H1 (cell line): ENCODE measurements around the gene R3HDM1. TPM values are rescaled to one million over a fixed set of nuclear protein-coding genes. Genes with fewer than 3 reads are reported as not detected.

Source experiments
- CTCF ChIA-PET: fragments of 300-600 bp; sonication (Branson Sonifier 250); formaldehyde crosslinking; loops from one replicate; lab custom pipeline; 2021; ENCODE audit not compliant: partially characterized antibody; lab: Charles Lee
- POLR2A ChIA-PET: fragments of 300-600 bp; sonication (Branson Sonifier 250); formaldehyde crosslinking; loops from one replicate; lab custom pipeline; 2021; ENCODE audit warnings: inconsistent platforms; ENCODE audit not compliant: partially characterized antibody; lab: Charles Lee
- DNase-seq, 2 experiments: peaks; one replicate each; pipeline versions ENCODE4 v3.0.0 to v3.0.0-alpha.2; 2010 to 2022; ENCODE audit warnings: low spot score in 2 of 2, low read depth in 1 of 2, mixed read lengths in 1 of 2
- FAIRE-seq: peaks from 2 replicates; lab custom pipeline; 2011; peaks lifted over from hg19 to GRCh38; lab: Jason Lieb, UNC
- H2AFZ ChIP-seq: 2 replicates; pipeline ENCODE4 v1.8.1; 2012; ENCODE audit warnings: low read length, inconsistent platforms
- H2AK5ac ChIP-seq: 2 replicates; pipeline ENCODE4 v1.6.1; 2013; ENCODE audit warnings: low read depth, low read length
- H2BK120ac ChIP-seq: replicated peaks from 2 replicates; pipeline ENCODE3; 2013; ENCODE audit warnings: low read depth, low read length, inconsistent platforms
- H2BK12ac ChIP-seq: 2 replicates; pipeline ENCODE4 v1.6.1; 2013; ENCODE audit warnings: low read depth, low read length
- H2BK15ac ChIP-seq: 2 replicates; pipeline ENCODE4 v1.6.1; 2013; ENCODE audit warnings: low read length
- H2BK20ac ChIP-seq: 2 replicates; pipeline ENCODE4 v1.6.1; 2013; ENCODE audit warnings: low read length
- H2BK5ac ChIP-seq: 2 replicates; pipeline ENCODE4 v1.6.1; 2013; ENCODE audit warnings: low read depth, low read length
- H3K14ac ChIP-seq: 2 replicates; pipeline ENCODE4 v1.6.1; 2013; ENCODE audit warnings: inconsistent platforms; ENCODE audit not compliant: insufficient read length
- H3K18ac ChIP-seq: 2 replicates; pipeline ENCODE4 v1.6.1; 2013; ENCODE audit warnings: low read length; ENCODE audit errors: extremely low read depth
- H3K23ac ChIP-seq: 2 replicates; pipeline ENCODE4 v1.6.1; 2013; ENCODE audit warnings: inconsistent platforms; ENCODE audit not compliant: insufficient read length
- H3K23me2 ChIP-seq: 2 replicates; pipeline ENCODE4 v1.6.1; 2013; ENCODE audit warnings: low read depth, low read length
- H3K27ac ChIP-seq: 2 replicates; pipeline ENCODE4 v1.6.1; 2011; ENCODE audit warnings: low read depth, low read length, inconsistent platforms
- H3K27me3 ChIP-seq, 4 experiments: replicated peaks in 1 of 4; 1 replicate in 1 of 4; 2 replicates in 3 of 4; pipeline versions ENCODE4 v1.6.1 to v1.8.1; 2011 to 2013; ENCODE audit warnings: low read length in 3 of 4, mild to moderate bottlenecking in 3 of 4, inconsistent platforms in 2 of 4, mixed read lengths in 2 of 4, moderate library complexity in 1 of 4; ENCODE audit not compliant: control insufficient read depth in 3 of 4, insufficient read depth in 3 of 4; ENCODE audit errors: extremely low read depth in 1 of 4
- H3K36me3 ChIP-seq, 4 experiments: 2 replicates each; pipeline versions ENCODE4 v1.6.1 to v1.8.1; 2011 to 2013; ENCODE audit warnings: mild to moderate bottlenecking in 4 of 4, low read length in 3 of 4, moderate library complexity in 2 of 4, control low read depth in 1 of 4, inconsistent platforms in 1 of 4; ENCODE audit not compliant: insufficient read depth in 4 of 4, control insufficient read depth in 2 of 4
- H3K4ac ChIP-seq: replicated peaks from 2 replicates; pipeline ENCODE3; 2013; ENCODE audit warnings: low read length, low read depth, mixed read lengths, inconsistent platforms; ENCODE audit not compliant: insufficient read length
- H3K4me1 ChIP-seq, 4 experiments: replicated peaks in 1 of 4; 1 replicate in 1 of 4; 2 replicates in 3 of 4; pipeline versions ENCODE4 v1.6.1 to v1.8.1; 2011 to 2013; ENCODE audit warnings: low read length in 3 of 4, inconsistent platforms in 2 of 4, mixed read lengths in 1 of 4; ENCODE audit not compliant: insufficient read depth in 4 of 4, control insufficient read depth in 3 of 4
- H3K4me2 ChIP-seq, 2 experiments: 2 replicates each; pipeline versions ENCODE4 v1.6.1 to v1.8.1; 2011 to 2013; ENCODE audit warnings: low read depth in 2 of 2, low read length in 2 of 2, control low read depth in 1 of 2, inconsistent platforms in 1 of 2, mild to moderate bottlenecking in 1 of 2; ENCODE audit not compliant: insufficient read depth in 1 of 2
- H3K4me3 ChIP-seq, 4 experiments: fragments of 200-600, 300-600 bp in 1 of 4; sonication (generic), shearing (Covaris generic), sonication (Bioruptor Twin) in 1 of 4; 2 replicates each; pipeline versions ENCODE4 v1.5.1 to v1.8.1; 2011 to 2016; ENCODE audit warnings: low read length in 4 of 4, low read depth in 3 of 4, control low read depth in 2 of 4, inconsistent platforms in 2 of 4, mild to moderate bottlenecking in 2 of 4, mixed read lengths in 1 of 4, moderate library complexity in 1 of 4; ENCODE audit not compliant: insufficient read depth in 2 of 4; ENCODE audit errors: extremely low read depth in 1 of 4
- H3K56ac ChIP-seq: replicated peaks from 2 replicates; pipeline ENCODE3; 2013; ENCODE audit warnings: low read depth, mild to moderate bottlenecking, mixed read lengths, low read length, inconsistent platforms; ENCODE audit not compliant: insufficient read length
- H3K79me1 ChIP-seq: 2 replicates; pipeline ENCODE4 v1.6.1; 2013; ENCODE audit warnings: low read depth, low read length, control low read depth
- H3K79me2 ChIP-seq, 2 experiments: 2 replicates each; pipeline versions ENCODE4 v1.6.1 to v1.8.1; 2012 to 2013; ENCODE audit warnings: low read length in 2 of 2, mild to moderate bottlenecking in 2 of 2, inconsistent platforms in 1 of 2; ENCODE audit not compliant: insufficient read depth in 2 of 2, control insufficient read depth in 1 of 2
- H3K9ac ChIP-seq, 4 experiments: replicated peaks in 1 of 4; 1 replicate in 1 of 4; 2 replicates in 3 of 4; pipeline versions ENCODE4 v1.6.1 to v1.8.1; 2011 to 2013; ENCODE audit warnings: low read depth in 3 of 4, low read length in 3 of 4, control low read depth in 2 of 4, mild to moderate bottlenecking in 2 of 4, moderate library complexity in 2 of 4, inconsistent platforms in 1 of 4; ENCODE audit errors: extremely low read depth in 1 of 4
- H3K9me3 ChIP-seq, 2 experiments: 2 replicates each; pipeline versions ENCODE4 v1.6.1 to v1.8.1; 2012 to 2013; ENCODE audit warnings: mild to moderate bottlenecking in 2 of 2, moderate library complexity in 2 of 2, control low read depth in 1 of 2, inconsistent platforms in 1 of 2, low read depth in 1 of 2, low read length in 1 of 2, mixed read lengths in 1 of 2; ENCODE audit not compliant: insufficient read depth in 2 of 2
- H4K20me1 ChIP-seq, 2 experiments: replicated peaks in 1 of 2; 2 replicates each; pipeline versions ENCODE3 to v1.8.1; 2011 to 2013; ENCODE audit warnings: inconsistent platforms in 2 of 2, low read length in 2 of 2, mild to moderate bottlenecking in 1 of 2; ENCODE audit not compliant: insufficient read depth in 2 of 2, control insufficient read depth in 1 of 2
- H4K5ac ChIP-seq: 2 replicates; pipeline ENCODE4 v1.6.1; 2013; ENCODE audit warnings: low read length, low read depth, mixed read lengths, inconsistent platforms; ENCODE audit not compliant: insufficient read length
- H4K8ac ChIP-seq: 2 replicates; pipeline ENCODE4 v1.8.0; 2013; ENCODE audit warnings: mild to moderate bottlenecking, moderate library complexity, low read length, inconsistent platforms; ENCODE audit not compliant: insufficient read depth; ENCODE audit errors: extremely low read depth
- H4K91ac ChIP-seq: replicated peaks from 2 replicates; pipeline ENCODE3; 2013; ENCODE audit warnings: low read length, mixed read lengths, inconsistent platforms; ENCODE audit not compliant: insufficient read length
- CHD2 ChIP-seq: IDR thresholded peaks from 2 replicates; pipeline ENCODE4 v1.6.1; 2012; ENCODE audit warnings: low read length, improper control_type of control experiment
- WGBS, 2 experiments: shearing (Covaris generic) in 1 of 2; methylation state at CpG; one replicate each; pipeline versions ENCODE4 v1.1.6 to v1.1.7; 2013 to 2015; ENCODE audit warnings: low lambda C conversion rate in 2 of 2, mixed read lengths in 2 of 2, inconsistent platforms in 1 of 2, low coverage in 1 of 2, missing lambda C conversion rate in 1 of 2; ENCODE audit not compliant: insufficient replicate concordance in 2 of 2, insufficient coverage in 1 of 2, insufficient read length in 1 of 2; ENCODE audit errors: extremely low coverage in 1 of 2, missing lambda C conversion rate in 1 of 2; 5-methylcytosine and 5-hydroxymethylcytosine counted together
- polyA plus RNA-seq, 7 experiments: library from polyadenylated mRNA; depleted of rRNA in 3 of 7; stranded (reverse) in 5 of 7; unstranded in 2 of 7; fragments of >200 nt in 5 of 7; fragments of 200-250 nt in 2 of 7; gene quantifications; 1 replicate in 5 of 7; 2 replicates in 1 of 7; 4 replicates in 1 of 7; pipeline versions ENCODE4 v1.2.1 to v1.2.3, GENCODE V29; 2011 to 2013; ENCODE audit warnings: missing spikeins in 2 of 7, mixed read lengths in 2 of 7
- total RNA-seq: library from RNA; stranded (reverse); fragmentation: NEBNext Ultra II Directional; extraction: Animal tissue kit (Norgen Biotek cat#: 25700); gene quantifications from 2 replicates; pipeline ENCODE4 v1.2.1, GENCODE V29; 2021
- TF ChIP-seq, protein P1 (sequence below): IDR thresholded peaks from 2 replicates; pipeline ENCODE4 v1.6.1; 2012; ENCODE audit warnings: inconsistent platforms

R3HDM1 gene
- total and polyA plus RNA-seq, 2 of the 8 experiments (the other 6 are each of a cell fraction or from before 2014, with no cell fraction given): 77.7 to 120 TPM

DNA sequence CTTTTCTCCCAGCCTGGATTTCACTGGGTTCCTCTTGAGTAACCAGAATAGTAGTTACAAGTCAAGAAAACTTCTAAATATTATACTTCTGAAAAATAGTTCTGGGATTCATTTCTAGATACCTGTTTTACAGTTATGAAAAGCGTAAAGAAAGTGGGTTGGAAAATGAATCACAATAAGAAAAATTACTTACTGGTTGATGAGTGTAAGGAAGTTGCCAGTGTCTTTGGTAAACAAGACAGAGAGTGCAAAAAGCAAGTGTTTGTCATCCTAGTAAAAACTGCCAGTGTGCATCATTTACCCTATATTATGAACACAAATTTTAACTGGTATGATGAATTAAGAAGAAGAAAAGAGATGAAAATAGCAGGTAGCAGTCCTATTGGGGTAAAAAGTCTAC lies 88.9 kb downstream of the R3HDM1 start:
- no peak for FAIRE-seq
- Histone ChIP-seq H4K20me1 (no peaks in the 10 kb centered on the region), H3K36me3 (peaks cover 0 to 20% (median 0%) of the 10 kb centered on the region in 4 experiments; a peak in 1 of 8 replicates), H2BK20ac (no peak overlapping the region), H2AFZ (no peak overlapping the region), H3K14ac (no peak overlapping the region), H2BK5ac (no peak overlapping the region), H3K23ac (no peak overlapping the region), H4K8ac (no peak overlapping the region), H3K27me3 (no peaks in the 10 kb centered on the region), H3K4me1 (no peaks in the 10 kb centered on the region), H3K9me3 (no peaks in the 10 kb centered on the region), H2BK12ac (no peak overlapping the region), H4K91ac (no peak overlapping the region), H4K5ac (no peak overlapping the region), H2BK15ac (no peak overlapping the region), H3K4me2 (no peak overlapping the region), H3K4me3 (no peak overlapping the region), H3K4ac (no peak overlapping the region), H2BK120ac (no peak overlapping the region), H3K79me2 (no peaks in the 10 kb centered on the region), H2AK5ac (no peak overlapping the region), H3K79me1 (no peaks in the 10 kb centered on the region), H3K27ac (no peak overlapping the region), H3K23me2 (no peaks in the 10 kb centered on the region), H3K18ac (no peak overlapping the region), H3K9ac (no peak overlapping the region), H3K56ac (no peak overlapping the region)
- no peak for DNase-seq
- ChIA-PET POLR2A (no interaction called here), CTCF (interaction anchor here (0.6 to 1.1 kb wide), 2 partner anchors 89 to 606 kb away, joined by 3 to 5 read pairs; no protein-coding TSS in a partner anchor)
- 80% methylated on average over 1 of the region's 1 CpG; no CpG with 5 or more reads in 1 of the 2 experiments for WGBS, 2 experiments
- no peak for TF ChIP-seq CHD2
- TF ChIP-seq, protein P1, sequence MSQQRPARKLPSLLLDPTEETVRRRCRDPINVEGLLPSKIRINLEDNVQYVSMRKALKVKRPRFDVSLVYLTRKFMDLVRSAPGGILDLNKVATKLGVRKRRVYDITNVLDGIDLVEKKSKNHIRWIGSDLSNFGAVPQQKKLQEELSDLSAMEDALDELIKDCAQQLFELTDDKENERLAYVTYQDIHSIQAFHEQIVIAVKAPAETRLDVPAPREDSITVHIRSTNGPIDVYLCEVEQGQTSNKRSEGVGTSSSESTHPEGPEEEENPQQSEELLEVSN: no peak
